ENCODE measurements around the gene CLDN24.

CLDN24 gene

GRCh38 chr4:183287677-183288076 is 34.5 kb downstream of the CLDN24 start:
- H3K27me3 ChIP-seq (ENCODE audit: insufficient read depth, low read length) = no peaks in the 10 kb centered on the region
- H3K9me3 ChIP-seq (ENCODE audit: low read length) = no peaks in the 10 kb centered on the region
- H2AFZ ChIP-seq (ENCODE audit: low read length) = no peak overlapping the region
- no peaks in the 10 kb centered on the region for H3K79me2 ChIP-seq (ENCODE audit: insufficient read depth, low read length)
- H3K4me2 ChIP-seq (ENCODE audit: low read length) = no peak overlapping the region
- no peak overlapping the region for H3K27ac ChIP-seq (ENCODE audit: low read depth, low read length, poor library complexity, severe bottlenecking)
- H4K20me1 ChIP-seq (ENCODE audit: insufficient read depth, low read length) = no peaks in the 10 kb centered on the region
- no peaks in the 10 kb centered on the region for H3K9me2 ChIP-seq (ENCODE audit: low read depth, low read length)
- H3K4me3 ChIP-seq (ENCODE audit: low read depth, low read length, poor library complexity, severe bottlenecking) = no peak overlapping the region
- no peaks in the 10 kb centered on the region for H3K36me3 ChIP-seq (ENCODE audit: insufficient read depth, low read length)
- H3K9ac ChIP-seq (ENCODE audit: low read length) = no peak overlapping the region
- H3F3A ChIP-seq (ENCODE audit: insufficient read depth, low read length) = no peaks in the 10 kb centered on the region
- H3K4me1 ChIP-seq (ENCODE audit: insufficient read depth, low read length, severe bottlenecking) = no peaks in the 10 kb centered on the region
- TF ChIP-seq EZH2 (IDR thresholded peaks at IDR 0.05; ENCODE audit: borderline replicate concordance, low read length) (no peak), CTCF (IDR thresholded peaks at IDR 0.05; ENCODE audit: low read length) (no peak)

GRCh38 chr4:183287309-183287659 is 34.9 kb downstream of the CLDN24 start:
- Histone ChIP-seq H3K4me1 (ENCODE audit: insufficient read depth, low read length, severe bottlenecking) (no peaks in the 10 kb centered on the region), H3K9me3 (ENCODE audit: low read length) (no peaks in the 10 kb centered on the region), H3K36me3 (ENCODE audit: insufficient read depth, low read length) (no peaks in the 10 kb centered on the region), H4K20me1 (ENCODE audit: insufficient read depth, low read length) (no peaks in the 10 kb centered on the region), H3K79me2 (ENCODE audit: insufficient read depth, low read length) (no peaks in the 10 kb centered on the region), H3K27me3 (ENCODE audit: insufficient read depth, low read length) (no peaks in the 10 kb centered on the region), H3K9ac (ENCODE audit: low read length) (no peak overlapping the region), H3K27ac (ENCODE audit: low read depth, low read length, poor library complexity, severe bottlenecking) (no peak overlapping the region), H3K9me2 (ENCODE audit: low read depth, low read length) (no peaks in the 10 kb centered on the region), H3F3A (ENCODE audit: insufficient read depth, low read length) (no peaks in the 10 kb centered on the region), H2AFZ (ENCODE audit: low read length) (no peak overlapping the region), H3K4me3 (ENCODE audit: low read depth, low read length, poor library complexity, severe bottlenecking) (no peak overlapping the region), H3K4me2 (ENCODE audit: low read length) (no peak overlapping the region)
- no peak for TF ChIP-seq EZH2 (IDR thresholded peaks at IDR 0.05; ENCODE audit: borderline replicate concordance, low read length)
- TF ChIP-seq CTCF (IDR thresholded peaks at IDR 0.05; ENCODE audit: low read length) = no peak

GRCh38 chr4:183286590-183287308 is 35.5 kb downstream of the CLDN24 start:
- Histone ChIP-seq H3K4me2 (ENCODE audit: low read length) (no peak overlapping the region), H3K27me3 (ENCODE audit: insufficient read depth, low read length) (no peaks in the 10 kb centered on the region), H3K4me1 (ENCODE audit: insufficient read depth, low read length, severe bottlenecking) (no peaks in the 10 kb centered on the region), H3K9me2 (ENCODE audit: low read depth, low read length) (no peaks in the 10 kb centered on the region), H3F3A (ENCODE audit: insufficient read depth, low read length) (no peaks in the 10 kb centered on the region), H3K79me2 (ENCODE audit: insufficient read depth, low read length) (no peaks in the 10 kb centered on the region), H3K9ac (ENCODE audit: low read length) (no peak overlapping the region), H3K9me3 (ENCODE audit: low read length) (no peaks in the 10 kb centered on the region), H3K27ac (ENCODE audit: low read depth, low read length, poor library complexity, severe bottlenecking) (no peak overlapping the region), H3K36me3 (ENCODE audit: insufficient read depth, low read length) (no peaks in the 10 kb centered on the region), H2AFZ (ENCODE audit: low read length) (no peak overlapping the region), H4K20me1 (ENCODE audit: insufficient read depth, low read length) (no peaks in the 10 kb centered on the region), H3K4me3 (ENCODE audit: low read depth, low read length, poor library complexity, severe bottlenecking) (no peak overlapping the region)
- no peak for TF ChIP-seq CTCF (IDR thresholded peaks at IDR 0.05; ENCODE audit: low read length)

Measured in OCI-LY1 (cell line).